ENCODE measurements around the gene KRTAP1-5. TPM values are rescaled to one million over a fixed set of nuclear protein-coding genes. Genes with fewer than 3 reads are reported as not detected.
"Not testable (repeated sequence)": the region's sequence is repeated elsewhere in the genome, so short reads cannot be mapped to it uniquely, and the experiment has no call there.

Gene KRTAP1-5
- total and polyA plus RNA-seq, 4 experiments from 2014 or later: not detected

- no peaks in the 10 kb centered on the region for H3K36me3 ChIP-seq (ENCODE audit: insufficient read depth, low read length)
- POLR2A ChIA-PET (ENCODE audit: partially characterized antibody): no interaction called here
- Mint-ChIP-seq H3K27me3 (peaks cover 4 to 10% of the 10 kb centered on the region in 2 donors), H3K9me3 (peaks cover 0 to 2% (median 0%) of the 10 kb centered on the region in 8 donors), H3K4me3 (no peak within 1 kb of the TSS), H3K27ac (no peak within 1 kb of the TSS), H3K36me3 (no peaks in the 10 kb centered on the region), H3K4me1 (no peaks in the 10 kb centered on the region)
- H3K27me3 ChIP-seq (ENCODE audit: insufficient read depth, low read length): no peaks in the 10 kb centered on the region
- intact Hi-C loops (cut with micrococcal nuclease): no loop called here
- H3K27ac ChIP-seq (ENCODE audit: low read depth, low read length): no peak within 1 kb of the TSS
- H3K9me3 ChIP-seq (ENCODE audit: control insufficient read depth in 1 of 2, low read length in 2 of 2): no peaks in the 10 kb centered on the region
- no peak for DNase-seq
- H3K4me3 ChIP-seq (ENCODE audit: low read length in 2 of 2): no peak within 1 kb of the TSS
- no peaks in the 10 kb centered on the region for H3K4me1 ChIP-seq (ENCODE audit: insufficient read depth, low read length)
- CTCF ChIA-PET (ENCODE audit: partially characterized antibody): no interaction called here
These were observed 39.0 kb upstream of the KRTAP1-5 start, which contains the start of gene KRTAP2-4 for GRCh38 chr17:41065829-41066624. Gene KRTAP2-4, minus strand, starts transcription at chr17:41065879. Its CDS starts 34 bp downstream, at chr17:41065845.

- H3K27ac Mint-ChIP-seq; DNase-seq; CTCF ChIA-PET (ENCODE audit: partially characterized antibody): not testable (repeated sequence)
These were observed 38.1 kb upstream of the KRTAP1-5 start for GRCh38 chr17:41065016-41065689.

GRCh38 chr17:41064301-41064700 is 37.3 kb upstream of the KRTAP1-5 start:
- DNase-seq: no peak
- no peaks in the 10 kb centered on the region for H3K4me1 ChIP-seq (ENCODE audit: insufficient read depth, low read length)
- H3K27ac Mint-ChIP-seq: no peak overlapping the region
- no peak overlapping the region for H3K27ac ChIP-seq (ENCODE audit: low read depth, low read length)
- H3K27me3 ChIP-seq (ENCODE audit: insufficient read depth, low read length): no peaks in the 10 kb centered on the region
- no peaks in the 10 kb centered on the region for H3K36me3 Mint-ChIP-seq
- H3K4me3 Mint-ChIP-seq: no peak overlapping the region
- peaks cover 0 to 2% (median 0%) of the 10 kb centered on the region in 4 donors for H3K4me1 Mint-ChIP-seq
- no peaks in the 10 kb centered on the region for H3K9me3 Mint-ChIP-seq
- no peaks in the 10 kb centered on the region for H3K9me3 ChIP-seq (ENCODE audit: control insufficient read depth in 1 of 2, low read length in 2 of 2)
- H3K27me3 Mint-ChIP-seq: peaks cover 17 to 18% of the 10 kb centered on the region in 2 donors
- no peaks in the 10 kb centered on the region for H3K36me3 ChIP-seq (ENCODE audit: insufficient read depth, low read length)
- intact Hi-C loops (cut with micrococcal nuclease): no loop called here
- POLR2A ChIA-PET (ENCODE audit: partially characterized antibody): no interaction called here
- H3K4me3 ChIP-seq (ENCODE audit: low read length in 2 of 2): no peak overlapping the region
- CTCF ChIA-PET (ENCODE audit: partially characterized antibody): no interaction called here

More at GRCh38 chr17:41065016-41065689, 38.1 kb upstream of the KRTAP1-5 start:
- H3K27ac ChIP-seq (ENCODE audit: low read depth, low read length); H3K4me1 Mint-ChIP-seq; H3K9me3 Mint-ChIP-seq; H3K36me3 Mint-ChIP-seq; H3K36me3 ChIP-seq (ENCODE audit: insufficient read depth, low read length); H3K4me3 Mint-ChIP-seq; H3K4me3 ChIP-seq (ENCODE audit: low read length in 2 of 2); H3K27me3 ChIP-seq (ENCODE audit: insufficient read depth, low read length); POLR2A ChIA-PET (ENCODE audit: partially characterized antibody); H3K4me1 ChIP-seq (ENCODE audit: insufficient read depth, low read length); intact Hi-C loops (cut with micrococcal nuclease); H3K9me3 ChIP-seq (ENCODE audit: control insufficient read depth in 1 of 2, low read length in 2 of 2): not testable (repeated sequence)
- peaks cover 12 to 15% of the 10 kb centered on the region in 2 donors for H3K27me3 Mint-ChIP-seq

GRCh38 chr17:41063449-41063848 is 36.4 kb upstream of the KRTAP1-5 start:
- H3K4me1 Mint-ChIP-seq: peaks cover 0 to 3% (median 0%) of the 10 kb centered on the region in 4 donors
- no peak overlapping the region for H3K4me3 ChIP-seq (ENCODE audit: low read length in 2 of 2)
- CTCF ChIA-PET (ENCODE audit: partially characterized antibody): no interaction called here
- peaks cover 19 to 20% of the 10 kb centered on the region in 2 donors for H3K27me3 Mint-ChIP-seq
- no peaks in the 10 kb centered on the region for H3K27me3 ChIP-seq (ENCODE audit: insufficient read depth, low read length)
- H3K27ac ChIP-seq (ENCODE audit: low read depth, low read length): no peak overlapping the region
- no peaks in the 10 kb centered on the region for H3K36me3 Mint-ChIP-seq
- POLR2A ChIA-PET (ENCODE audit: partially characterized antibody): no interaction called here
- H3K4me1 ChIP-seq (ENCODE audit: insufficient read depth, low read length): no peaks in the 10 kb centered on the region
- no peaks in the 10 kb centered on the region for H3K9me3 Mint-ChIP-seq
- no peaks in the 10 kb centered on the region for H3K36me3 ChIP-seq (ENCODE audit: insufficient read depth, low read length)
- DNase-seq: no peak
- H3K9me3 ChIP-seq (ENCODE audit: control insufficient read depth in 1 of 2, low read length in 2 of 2): no peaks in the 10 kb centered on the region
- intact Hi-C loops (cut with micrococcal nuclease): no loop called here
- no peak overlapping the region for H3K27ac Mint-ChIP-seq
- H3K4me3 Mint-ChIP-seq: no peak overlapping the region

GRCh38 chr17:41061964-41062363 is 35.0 kb upstream of the KRTAP1-5 start:
- intact Hi-C loops (cut with micrococcal nuclease): no loop called here
- H3K4me3 Mint-ChIP-seq: no peak overlapping the region
- Histone ChIP-seq H3K4me1 (ENCODE audit: insufficient read depth, low read length) (no peaks in the 10 kb centered on the region), H3K36me3 (ENCODE audit: insufficient read depth, low read length) (no peaks in the 10 kb centered on the region), H3K9me3 (ENCODE audit: control insufficient read depth in 1 of 2, low read length in 2 of 2) (no peaks in the 10 kb centered on the region), H3K27me3 (ENCODE audit: insufficient read depth, low read length) (no peaks in the 10 kb centered on the region), H3K4me3 (ENCODE audit: low read length in 2 of 2) (no peak overlapping the region), H3K27ac (ENCODE audit: low read depth, low read length) (no peak overlapping the region)
- DNase-seq: no peak
- H3K27me3 Mint-ChIP-seq: peaks cover 24 to 29% of the 10 kb centered on the region in 2 donors
- H3K36me3 Mint-ChIP-seq: peaks cover 0 to 3% of the 10 kb centered on the region in 2 donors
- POLR2A ChIA-PET (ENCODE audit: partially characterized antibody): no interaction called here
- peaks cover 0 to 7% (median 0%) of the 10 kb centered on the region in 8 donors for H3K9me3 Mint-ChIP-seq
- H3K4me1 Mint-ChIP-seq: peaks cover 0 to 3% (median 0%) of the 10 kb centered on the region in 4 donors
- CTCF ChIA-PET (ENCODE audit: partially characterized antibody): no interaction called here
- no peak overlapping the region for H3K27ac Mint-ChIP-seq

DNA sequence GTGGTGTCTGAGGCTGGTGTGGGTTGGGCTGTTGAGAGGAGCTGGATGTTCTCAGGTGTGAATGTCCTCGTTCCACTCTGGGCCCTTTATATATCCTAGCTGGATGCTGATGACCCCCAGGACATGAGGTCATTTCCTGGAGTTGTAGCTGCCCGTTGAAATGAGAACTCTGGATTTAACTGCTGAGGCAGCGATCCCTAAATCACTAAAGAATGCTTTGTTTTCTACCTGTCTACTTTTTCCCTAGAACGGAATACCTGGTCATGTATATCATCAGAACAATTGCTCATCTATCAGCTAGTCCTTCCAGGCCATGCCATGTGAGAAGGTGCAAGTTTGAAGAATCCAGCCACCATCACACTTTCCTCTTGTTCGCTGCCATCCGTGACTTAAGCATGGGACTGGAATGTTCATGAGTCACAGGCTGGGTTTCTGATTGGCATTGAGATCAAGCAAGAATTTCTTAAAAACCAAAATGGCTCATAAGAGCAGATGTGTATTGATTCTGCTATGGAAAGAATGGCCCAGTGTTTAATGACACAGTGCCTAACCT is 33.1 kb upstream of the KRTAP1-5 start, which contains the start of gene KRTAP2-3:
Gene KRTAP2-3, minus strand, starts transcription at position 63 of the 553 bp plus-strand sequence. CDS start 64 bp downstream, outside the sequence.
- H3K9me3 Mint-ChIP-seq: peaks cover 0 to 7% (median 0%) of the 10 kb centered on the region in 8 donors
- H3K4me1 ChIP-seq (ENCODE audit: insufficient read depth, low read length): no peaks in the 10 kb centered on the region
- no peak within 1 kb of the TSS for H3K4me3 ChIP-seq (ENCODE audit: low read length in 2 of 2)
- H3K36me3 ChIP-seq (ENCODE audit: insufficient read depth, low read length): no peaks in the 10 kb centered on the region
- no peak within 1 kb of the TSS for H3K27ac Mint-ChIP-seq
- peaks cover 0 to 3% of the 10 kb centered on the region in 2 donors for H3K36me3 Mint-ChIP-seq
- peaks cover 24 to 40% of the 10 kb centered on the region in 2 donors for H3K27me3 Mint-ChIP-seq
- ChIA-PET CTCF (ENCODE audit: partially characterized antibody) (no interaction called here), POLR2A (ENCODE audit: partially characterized antibody) (no interaction called here)
- no peaks in the 10 kb centered on the region for H3K27me3 ChIP-seq (ENCODE audit: insufficient read depth, low read length)
- H3K27ac ChIP-seq (ENCODE audit: low read depth, low read length): no peak within 1 kb of the TSS
- peaks cover 0 to 3% (median 0%) of the 10 kb centered on the region in 4 donors for H3K4me1 Mint-ChIP-seq
- H3K9me3 ChIP-seq (ENCODE audit: control insufficient read depth in 1 of 2, low read length in 2 of 2): no peaks in the 10 kb centered on the region
- H3K4me3 Mint-ChIP-seq: no peak within 1 kb of the TSS
- no peak for DNase-seq
- intact Hi-C loops (cut with micrococcal nuclease): no loop called here

Measured in CD4-positive, alpha-beta memory T cell (primary cell).